Measurements from ENCODE around the gene GABBR1.
"Not testable (repeated sequence)": the region's sequence is repeated elsewhere in the genome, so short reads cannot be mapped to it uniquely, and the experiment has no call there.

GRCh38 chr6:29672116-29672515 is 39.1 kb upstream of the GABBR1 start:
- TF ChIP-seq TAF1 (IDR thresholded peaks at IDR 0.05; ENCODE audit: low read depth); POLR2AphosphoS5 (IDR thresholded peaks at IDR 0.05); REST (IDR thresholded peaks at IDR 0.05; ENCODE audit: borderline replicate concordance); EZH2 (IDR thresholded peaks at IDR 0.05; ENCODE audit: borderline replicate concordance, insufficient read depth, low read length, poor library complexity, severe bottlenecking); EP300 (conservative IDR thresholded peaks at IDR 0.05; ENCODE audit: poor library complexity, severe bottlenecking): not testable (repeated sequence)
